GM19099 (cell line): ENCODE measurements around the gene DLG2.

ENCODE experiments used
- POLR2A ChIP-seq: IDR thresholded peaks from 3 replicates; pipeline ENCODE4 v1.6.1; 2011; ENCODE audit warnings: low read depth; ENCODE audit not compliant: insufficient read length; ENCODE audit errors: extremely low read depth

The DLG2 gene

GRCh38 chr11:84671325-84671999 is 955.7 kb downstream of the DLG2 start:
- TF ChIP-seq POLR2A = no peak

- TF ChIP-seq POLR2A = no peak
Measured at GRCh38 chr11:84663731-84664130, 963.4 kb downstream of the DLG2 start.

GRCh38 chr11:84660257-84660977 is 966.7 kb downstream of the DLG2 start:
- no peak for TF ChIP-seq POLR2A

- no peak for TF ChIP-seq POLR2A
Measured at GRCh38 chr11:84655712-84656111, 971.4 kb downstream of the DLG2 start.

GRCh38 chr11:84648471-84648870 is 978.7 kb downstream of the DLG2 start:
- TF ChIP-seq POLR2A = no peak

- no peak for TF ChIP-seq POLR2A
Measured at GRCh38 chr11:84645988-84646694, 981.0 kb downstream of the DLG2 start.

- no peak for TF ChIP-seq POLR2A
Measured at GRCh38 chr11:84642500-84642899, 984.6 kb downstream of the DLG2 start.

GRCh38 chr11:84634309-84634708 is 992.8 kb downstream of the DLG2 start:
- no peak for TF ChIP-seq POLR2A

GRCh38 chr11:84628871-84629620 is 998.1 kb downstream of the DLG2 start:
- no peak for TF ChIP-seq POLR2A

- TF ChIP-seq POLR2A = no peak
Measured at GRCh38 chr11:84626256-84626655, 1000.9 kb downstream of the DLG2 start.

- TF ChIP-seq POLR2A = no peak
Measured at GRCh38 chr11:84612645-84613044, 1014.5 kb downstream of the DLG2 start.

GRCh38 chr11:84608837-84609196 is 1018.3 kb downstream of the DLG2 start:
- no peak for TF ChIP-seq POLR2A

- no peak for TF ChIP-seq POLR2A
Measured at GRCh38 chr11:84607975-84608836, 1018.9 kb downstream of the DLG2 start.

- TF ChIP-seq POLR2A = no peak
Measured at GRCh38 chr11:84594602-84595001, 1032.5 kb downstream of the DLG2 start.
